OCI-LY3 (cell line): ENCODE results near the gene SYNE3.

Source experiments
- H2AFZ ChIP-seq: fragments of 200-600, 300-600 bp; shearing (Covaris generic); 2 replicates; pipeline ENCODE4 v1.6.0; 2014; ENCODE audit warnings: antibody characterized with exemption, low read depth, low read length
- H3K27ac ChIP-seq: fragments of 200-600, 300-600 bp; sonication (generic); 2 replicates; pipeline ENCODE4 v1.5.1; 2014; ENCODE audit warnings: mild to moderate bottlenecking, low read length, moderate library complexity, mixed read lengths
- H3K27me3 ChIP-seq: fragments of 200-600, 300-600 bp; sonication (generic); 2 replicates; pipeline ENCODE4 v1.6.1; 2014; ENCODE audit warnings: low read depth, low read length, mixed read lengths
- H3K36me3 ChIP-seq: fragments of 200-600, 300-600 bp; sonication (generic); replicated peaks from 2 replicates; pipeline ENCODE3; 2014; ENCODE audit warnings: low read depth, low read length, mixed read lengths
- H3K4me1 ChIP-seq: fragments of 300-600, 200-600 bp; sonication (generic); 2 replicates; pipeline ENCODE4 v1.6.1; 2014; ENCODE audit warnings: low read length, mixed read lengths
- H3K4me2 ChIP-seq: fragments of 200-600, 300-600 bp; sonication (generic); 2 replicates; pipeline ENCODE4 v1.6.1; 2014; ENCODE audit warnings: low read length, mixed read lengths
- H3K4me3 ChIP-seq: fragments of 300-600, 200-600 bp; sonication (generic); 2 replicates; pipeline ENCODE4 v1.5.1; 2014; ENCODE audit warnings: antibody characterized with exemption, mild to moderate bottlenecking, low read length, moderate library complexity
- H3K79me2 ChIP-seq: fragments of 300-600, 200-600 bp; shearing (Covaris generic); 2 replicates; pipeline ENCODE4 v1.6.1; 2014; ENCODE audit warnings: mild to moderate bottlenecking, low read length, mixed read lengths
- H3K9ac ChIP-seq: fragments of 300-600, 200-600 bp; shearing (Covaris generic); 2 replicates; pipeline ENCODE4 v1.6.0; 2014; ENCODE audit warnings: mild to moderate bottlenecking, low read length, moderate library complexity
- H3K9me3 ChIP-seq: fragments of 200-600, 300-600 bp; shearing (Covaris generic); 2 replicates; pipeline ENCODE4 v1.6.1; 2014; ENCODE audit warnings: low read length, mixed read lengths; ENCODE audit not compliant: insufficient read depth
- H4K20me1 ChIP-seq: fragments of 200-600, 300-600 bp; sonication (generic); 2 replicates; pipeline ENCODE4 v1.6.1; 2016; ENCODE audit warnings: low read length, mixed read lengths; ENCODE audit not compliant: insufficient read depth
- CTCF ChIP-seq: fragments of 200-600, 300-600 bp; sonication (generic); IDR thresholded peaks from 2 replicates; pipeline ENCODE4 v1.5.1; 2014; ENCODE audit warnings: antibody characterized with exemption, low read length, low read depth
- EZH2phosphoT487 ChIP-seq: fragments of 200-600 bp; shearing (Covaris generic); IDR thresholded peaks from 2 replicates; pipeline ENCODE4 v1.6.1; 2018; ENCODE audit warnings: antibody characterized with exemption, mixed run types, low read depth

SYNE3 gene, protein sequence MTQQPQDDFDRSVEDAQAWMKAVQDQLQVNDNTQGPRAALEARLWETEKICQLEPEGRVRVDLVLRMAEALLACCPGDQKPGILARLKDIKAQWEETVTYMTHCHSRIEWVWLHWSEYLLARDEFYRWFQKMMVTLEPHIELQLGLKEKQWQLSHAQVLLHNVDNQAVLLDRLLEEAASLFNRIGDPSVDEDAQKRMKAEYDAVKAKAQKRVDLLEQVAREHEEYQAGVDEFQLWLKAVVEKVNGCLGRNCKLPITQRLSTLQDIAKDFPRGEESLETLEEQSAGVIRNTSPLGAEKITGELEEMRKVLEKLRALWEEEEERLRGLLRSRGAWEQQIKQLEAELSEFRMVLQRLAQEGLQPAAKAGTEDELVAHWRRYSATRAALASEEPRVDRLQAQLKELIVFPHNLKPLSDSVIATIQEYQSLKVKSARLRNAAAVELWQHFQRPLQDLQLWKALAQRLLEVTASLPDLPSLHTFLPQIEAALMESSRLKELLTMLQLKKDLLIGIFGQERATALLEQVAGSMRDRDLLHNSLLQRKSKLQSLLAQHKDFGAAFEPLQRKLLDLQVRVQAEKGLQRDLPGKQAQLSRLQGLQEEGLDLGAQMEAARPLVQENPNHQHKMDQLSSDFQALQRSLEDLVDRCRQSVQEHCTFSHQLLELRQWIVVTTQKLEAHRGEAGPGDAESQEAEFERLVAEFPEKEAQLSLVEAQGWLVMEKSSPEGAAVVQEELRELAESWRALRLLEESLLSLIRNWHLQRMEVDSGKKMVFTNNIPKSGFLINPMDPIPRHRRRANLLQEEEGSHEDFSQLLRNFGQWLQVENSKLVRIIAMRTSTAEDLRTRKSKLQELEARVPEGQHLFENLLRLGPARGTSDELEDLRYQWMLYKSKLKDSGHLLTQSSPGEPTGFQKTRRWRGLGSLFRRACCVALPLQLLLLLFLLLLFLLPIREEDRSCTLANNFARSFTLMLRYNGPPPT

GRCh38 chr14:95516554-95517181, at the start of gene SYNE3:
TSS of gene SYNE3 (minus strand) at chr14:95516650. CDS start at chr14:95475821, 40,829 bp downstream.
- Histone ChIP-seq H3K4me3 (peak within 1 kb of the TSS; percentile 81), H3K9me3 (no peaks in the 10 kb centered on the region), H4K20me1 (peaks cover 18% of the 10 kb centered on the region), H3K4me1 (peaks cover 60% of the 10 kb centered on the region), H3K9ac (peak within 1 kb of the TSS; percentile 87), H3K27me3 (no peaks in the 10 kb centered on the region), H3K36me3 (peaks cover 3% of the 10 kb centered on the region), H3K79me2 (peaks cover 39% of the 10 kb centered on the region), H3K27ac (peak within 1 kb of the TSS; percentile 93), H2AFZ (no peak within 1 kb of the TSS), H3K4me2 (peak within 1 kb of the TSS; percentile 98)
- TF ChIP-seq CTCF (no peak), EZH2phosphoT487 (no peak)

DNA sequence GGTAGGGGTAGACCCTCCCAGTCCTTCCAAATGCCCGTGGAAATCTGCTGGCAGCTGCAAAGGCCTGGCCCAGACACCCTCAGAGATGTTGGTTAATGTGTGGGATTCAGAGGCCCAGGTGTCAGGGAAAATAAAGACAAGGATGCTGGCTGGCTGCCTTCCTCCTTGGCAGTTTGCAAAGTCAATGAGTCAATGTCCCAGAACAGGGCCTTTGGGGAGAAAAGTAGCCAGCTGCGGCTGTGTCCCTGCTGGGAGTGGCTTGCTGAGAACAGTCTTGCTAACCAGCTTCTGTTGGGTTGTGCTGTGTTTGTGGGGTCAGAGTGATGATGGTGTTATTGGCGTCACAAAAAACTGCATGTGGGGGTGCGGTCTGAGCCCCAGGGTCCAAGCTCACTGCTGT, 47.6 kb upstream of the SYNE3 start:
- Histone ChIP-seq H3K27ac (no peak overlapping the region), H3K9ac (no peak overlapping the region), H3K27me3 (peaks cover 12% of the 10 kb centered on the region; the same call in 1 of the 2 replicates), H3K4me3 (no peak overlapping the region), H3K79me2 (no peaks in the 10 kb centered on the region), H3K4me2 (no peak overlapping the region), H3K4me1 (no peaks in the 10 kb centered on the region), H3K36me3 (no peaks in the 10 kb centered on the region), H3K9me3 (no peaks in the 10 kb centered on the region), H2AFZ (no peak overlapping the region), H4K20me1 (no peaks in the 10 kb centered on the region)
- no peak for TF ChIP-seq EZH2phosphoT487
- TF ChIP-seq CTCF: no peak

- H3K4me1 ChIP-seq: no peaks in the 10 kb centered on the region
- no peak overlapping the region for H3K27ac ChIP-seq
- H3K79me2 ChIP-seq: no peaks in the 10 kb centered on the region
- no peak overlapping the region for H2AFZ ChIP-seq
- H3K4me3 ChIP-seq: no peak overlapping the region
- no peak for TF ChIP-seq CTCF
- TF ChIP-seq EZH2phosphoT487: no peak
- peaks cover 9% of the 10 kb centered on the region; the same call in 1 of the 2 replicates for H3K27me3 ChIP-seq
- H4K20me1 ChIP-seq: no peaks in the 10 kb centered on the region
- no peak overlapping the region for H3K9ac ChIP-seq
- no peak overlapping the region for H3K4me2 ChIP-seq
- no peaks in the 10 kb centered on the region for H3K9me3 ChIP-seq
- no peaks in the 10 kb centered on the region for H3K36me3 ChIP-seq
These were observed 46.6 kb upstream of the SYNE3 start for GRCh38 chr14:95562892-95563685.
